ENCODE data around the gene PREX1. TPM values are rescaled to one million over a fixed set of nuclear protein-coding genes. Genes with fewer than 3 reads are reported as not detected.

PREX1 gene
- total RNA-seq, 1 experiment from 2014 or later, result 20.0 TPM

- TF ChIP-seq TCF7L2 (IDR thresholded peaks at IDR 0.05; ENCODE audit: low read depth, low read length), result no peak
- Histone ChIP-seq H3K27ac (ENCODE audit: low read length) (no peak overlapping the region), H3K4me1 (ENCODE audit: control insufficient read depth, insufficient read depth, low read length) (peaks cover 5% of the 10 kb centered on the region; the same call in 1 of the 2 replicates), H3K9me3 (ENCODE audit: control insufficient read depth, insufficient read depth, low read depth, low read length) (no peaks in the 10 kb centered on the region), H3K4me3 (ENCODE audit: low read depth in 2 of 2, low read length in 2 of 2) (no peak overlapping the region), H3K27me3 (ENCODE audit: control insufficient read depth, insufficient read depth, low read length) (no peaks in the 10 kb centered on the region), H3K36me3 (ENCODE audit: control insufficient read depth, insufficient read depth, low read length) (no peaks in the 10 kb centered on the region)
- ChIA-PET CTCF (no interaction called here), POLR2A (interaction anchor here (0.6 to 0.7 kb wide), 2 partner anchors 267 to 1148 kb away, joined by 3 to 7 read pairs; no protein-coding TSS in a partner anchor)
- intact Hi-C loops (cut with micrococcal nuclease; ENCODE audit: unreplicated experiment), result no loop called here
- DNase-seq (ENCODE audit: low read depth, low spot score), result no peak
- in situ Hi-C loops (cut with HindIII; ENCODE audit: low pct_unique_long_range_greater_than_20kb, low sequenced_read_pairs), result no loop called here
- no TSS peak for BruUV-seq (replicated peaks)
- peak; percentile 49; the same call in 1 of the 2 replicates for ATAC-seq
Observed at GRCh38 chr20:48769069-48769983, 58.5 kb downstream of the PREX1 start.

- ATAC-seq (no peak), DNase-seq (ENCODE audit: low read depth, low spot score) (no peak)
- no peak overlapping the region for H3K4me3 ChIP-seq (ENCODE audit: low read depth in 2 of 2, low read length in 2 of 2)
- no peak overlapping the region for H3K27ac ChIP-seq (ENCODE audit: low read length)
- H3K36me3 ChIP-seq (ENCODE audit: control insufficient read depth, insufficient read depth, low read length), result no peaks in the 10 kb centered on the region
- H3K4me1 ChIP-seq (ENCODE audit: control insufficient read depth, insufficient read depth, low read length), result peaks cover 5% of the 10 kb centered on the region; the same call in 1 of the 2 replicates
- no TSS peak for BruUV-seq (replicated peaks)
- H3K27me3 ChIP-seq (ENCODE audit: control insufficient read depth, insufficient read depth, low read length), result no peaks in the 10 kb centered on the region
- ChIA-PET CTCF (no interaction called here), POLR2A (no interaction called here)
- H3K9me3 ChIP-seq (ENCODE audit: control insufficient read depth, insufficient read depth, low read depth, low read length), result no peaks in the 10 kb centered on the region
- in situ Hi-C loops (cut with HindIII; ENCODE audit: low pct_unique_long_range_greater_than_20kb, low sequenced_read_pairs), result no loop called here
- no peak for TF ChIP-seq SIN3A (IDR thresholded peaks at IDR 0.05; ENCODE audit: borderline replicate concordance, insufficient read depth, low read depth, low read length)
- no peak for TF ChIP-seq POLR2AphosphoS5 (IDR thresholded peaks at IDR 0.05; ENCODE audit: low read depth, low read length)
- TF ChIP-seq TCF7L2 (IDR thresholded peaks at IDR 0.05; ENCODE audit: low read depth, low read length), result no peak
- TF ChIP-seq, protein P1, sequence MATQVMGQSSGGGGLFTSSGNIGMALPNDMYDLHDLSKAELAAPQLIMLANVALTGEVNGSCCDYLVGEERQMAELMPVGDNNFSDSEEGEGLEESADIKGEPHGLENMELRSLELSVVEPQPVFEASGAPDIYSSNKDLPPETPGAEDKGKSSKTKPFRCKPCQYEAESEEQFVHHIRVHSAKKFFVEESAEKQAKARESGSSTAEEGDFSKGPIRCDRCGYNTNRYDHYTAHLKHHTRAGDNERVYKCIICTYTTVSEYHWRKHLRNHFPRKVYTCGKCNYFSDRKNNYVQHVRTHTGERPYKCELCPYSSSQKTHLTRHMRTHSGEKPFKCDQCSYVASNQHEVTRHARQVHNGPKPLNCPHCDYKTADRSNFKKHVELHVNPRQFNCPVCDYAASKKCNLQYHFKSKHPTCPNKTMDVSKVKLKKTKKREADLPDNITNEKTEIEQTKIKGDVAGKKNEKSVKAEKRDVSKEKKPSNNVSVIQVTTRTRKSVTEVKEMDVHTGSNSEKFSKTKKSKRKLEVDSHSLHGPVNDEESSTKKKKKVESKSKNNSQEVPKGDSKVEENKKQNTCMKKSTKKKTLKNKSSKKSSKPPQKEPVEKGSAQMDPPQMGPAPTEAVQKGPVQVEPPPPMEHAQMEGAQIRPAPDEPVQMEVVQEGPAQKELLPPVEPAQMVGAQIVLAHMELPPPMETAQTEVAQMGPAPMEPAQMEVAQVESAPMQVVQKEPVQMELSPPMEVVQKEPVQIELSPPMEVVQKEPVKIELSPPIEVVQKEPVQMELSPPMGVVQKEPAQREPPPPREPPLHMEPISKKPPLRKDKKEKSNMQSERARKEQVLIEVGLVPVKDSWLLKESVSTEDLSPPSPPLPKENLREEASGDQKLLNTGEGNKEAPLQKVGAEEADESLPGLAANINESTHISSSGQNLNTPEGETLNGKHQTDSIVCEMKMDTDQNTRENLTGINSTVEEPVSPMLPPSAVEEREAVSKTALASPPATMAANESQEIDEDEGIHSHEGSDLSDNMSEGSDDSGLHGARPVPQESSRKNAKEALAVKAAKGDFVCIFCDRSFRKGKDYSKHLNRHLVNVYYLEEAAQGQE (IDR thresholded peaks at IDR 0.05; ENCODE audit: insufficient read depth in 1 of 2, low read depth in 2 of 2, low read length in 1 of 2), result no peak
- intact Hi-C loops (cut with micrococcal nuclease; ENCODE audit: unreplicated experiment), result no loop called here
Observed at GRCh38 chr20:48766961-48767960, 60.5 kb downstream of the PREX1 start.

- POLR2A ChIA-PET, result no interaction called here
- no peak for DNase-seq (ENCODE audit: low read depth, low spot score)
- Histone ChIP-seq H3K27me3 (ENCODE audit: control insufficient read depth, insufficient read depth, low read length) (no peaks in the 10 kb centered on the region), H3K36me3 (ENCODE audit: control insufficient read depth, insufficient read depth, low read length) (no peaks in the 10 kb centered on the region), H3K4me1 (ENCODE audit: control insufficient read depth, insufficient read depth, low read length) (peaks cover 5% of the 10 kb centered on the region), H3K27ac (ENCODE audit: low read length) (no peak overlapping the region), H3K4me3 (ENCODE audit: low read depth in 2 of 2, low read length in 2 of 2) (no peak overlapping the region), H3K9me3 (ENCODE audit: control insufficient read depth, insufficient read depth, low read depth, low read length) (no peaks in the 10 kb centered on the region)
- CTCF ChIA-PET, result no interaction called here
- in situ Hi-C loops (cut with HindIII; ENCODE audit: low pct_unique_long_range_greater_than_20kb, low sequenced_read_pairs) (no loop called here), intact Hi-C loops (cut with micrococcal nuclease; ENCODE audit: unreplicated experiment) (no loop called here)
- TF ChIP-seq POLR2AphosphoS5 (IDR thresholded peaks at IDR 0.05; ENCODE audit: low read depth, low read length), result no peak
- no peak for TF ChIP-seq CTCF (IDR thresholded peaks at IDR 0.05)
- no peak for TF ChIP-seq SIN3A (IDR thresholded peaks at IDR 0.05; ENCODE audit: borderline replicate concordance, insufficient read depth, low read depth, low read length)
- TF ChIP-seq TCF7L2 (IDR thresholded peaks at IDR 0.05; ENCODE audit: low read depth, low read length), result no peak
- TF ChIP-seq, protein P1 (IDR thresholded peaks at IDR 0.05; ENCODE audit: insufficient read depth in 1 of 2, low read depth in 2 of 2, low read length in 1 of 2), result no peak
- ATAC-seq, result no peak
- no TSS peak for BruUV-seq (replicated peaks)
Observed at GRCh38 chr20:48766205-48766604, 61.6 kb downstream of the PREX1 start.

All from Panc1 (cell line).